Testis (tissue), 3 donors: ENCODE data around the gene ASB13. TPM values are rescaled to one million over a fixed set of nuclear protein-coding genes. Genes with fewer than 3 reads are reported as not detected.
A peak's percentile ranks its signal among the peaks of the same experiment; 100 is the strongest.

ENCODE experiments used
- DNase-seq: peaks from one replicate; pipeline ENCODE4 v3.0.0-alpha.2; 2019
- H3K27ac ChIP-seq, 2 donors: fragments of 200-600 bp; sonication (generic); one replicate each; pipeline ENCODE4 v1.5.1; 2019
- H3K27me3 ChIP-seq: fragments of 200-600 bp; sonication (generic); one replicate; pipeline ENCODE4 v1.5.1; 2019
- H3K36me3 ChIP-seq: fragments of 200-600 bp; sonication (generic); one replicate; pipeline ENCODE4 v1.5.1; 2017; ENCODE audit warnings: low read depth; ENCODE audit errors: missing control alignments
- H3K4me1 ChIP-seq: fragments of 200-600 bp; sonication (generic); one replicate; pipeline ENCODE4 v1.5.1; 2019
- H3K4me3 ChIP-seq, 2 donors: fragments of 200-600 bp; sonication (generic); one replicate each; pipeline ENCODE4 v1.5.1; 2017 to 2019
- H3K9me3 ChIP-seq: fragments of 200-600 bp; sonication (generic); one replicate; pipeline ENCODE4 v1.5.1; 2017
- CTCF ChIP-seq, 3 experiments: fragments of 450-650 bp in 2 of 3; fragments of 200-600 bp in 1 of 3; sonication (generic) in 1 of 3; IDR thresholded peaks; one replicate each; pipeline ENCODE4 v1.5.1; 2016 to 2019; ENCODE audit warnings: antibody characterized with exemption in 3 of 3, mild to moderate bottlenecking in 2 of 3, moderate library complexity in 1 of 3
- POLR2A ChIP-seq: fragments of 450-650 bp; IDR thresholded peaks from one replicate; pipeline ENCODE4 v1.6.1; 2017; ENCODE audit warnings: antibody characterized with exemption, mild to moderate bottlenecking, moderate library complexity
- WGBS, 2 donors: methylation state at CpG; one replicate each; pipeline ENCODE4 v1.1.5; 2018; 5-methylcytosine and 5-hydroxymethylcytosine counted together
- intact Hi-C: fragments of 100-400 bp; cut with DNase I; formaldehyde crosslinking; loops from one replicate; pipeline ENCODE4 v1.15.1; 2023; ENCODE audit warnings: low total_unique reads
- polyA plus RNA-seq: library from polyadenylated mRNA; stranded (reverse); fragments of 350-450 nt; fragmentation: Illumina TruSeq; extraction: RNeasy Lipid Tissue Mini Kit (QIAGEN cat#74804); gene quantifications from one replicate; pipeline ENCODE4 v1.2.3, GENCODE V29; 2014; ENCODE audit warnings: low read depth, low replicate concordance; ENCODE audit not compliant: insufficient read depth
- total RNA-seq, 2 donors: library from RNA; depleted of rRNA; stranded (reverse); fragments of >200 nt; gene quantifications; one replicate each; pipeline ENCODE4 v1.2.3, GENCODE V29; 2016

The ASB13 gene
- total and polyA plus RNA-seq, 3 donors from 2014 or later, result 9.4 to 14.1 (median 12.3) TPM

- no peak for DNase-seq
- no peaks in the 10 kb centered on the region for H3K9me3 ChIP-seq
Observed at GRCh38 chr10:5620966-5621365, 45.4 kb downstream of the ASB13 start.

GRCh38 chr10:5620223-5620721 is 46.1 kb downstream of the ASB13 start:
- DNase-seq, result no peak
- Histone ChIP-seq H3K27ac (peak overlapping the region; percentile 41 to 46), H3K4me3 (no peak overlapping the region), H3K9me3 (no peaks in the 10 kb centered on the region), H3K27me3 (no peaks in the 10 kb centered on the region), H3K36me3 (no peaks in the 10 kb centered on the region), H3K4me1 (peaks cover 37% of the 10 kb centered on the region)
- WGBS, 2 donors, result 65% methylated on average over 10 to 11 of the region's 11 CpGs
- TF ChIP-seq POLR2A, result no peak
- TF ChIP-seq CTCF (IDR thresholded peaks at IDR 0.05), result no peak
- intact Hi-C loops, result loop anchor here (5.0 kb wide), 1 partner anchor 178 kb away; no protein-coding TSS in a partner anchor

More at GRCh38 chr10:5620966-5621365, 45.4 kb downstream of the ASB13 start:
- H3K4me3 ChIP-seq, result no peak overlapping the region
- peaks cover 37% of the 10 kb centered on the region for H3K4me1 ChIP-seq
- no peaks in the 10 kb centered on the region for H3K27me3 ChIP-seq
- intact Hi-C loops, result loop anchor here (5.0 kb wide), 1 partner anchor 179 kb away; no protein-coding TSS in a partner anchor
- 82 to 88% methylated on average over 16 of the region's 16 CpGs for WGBS, 2 donors
- H3K27ac ChIP-seq, result peak overlapping the region in 1 of 2 donors; percentile 41
- H3K36me3 ChIP-seq, result no peaks in the 10 kb centered on the region
- TF ChIP-seq POLR2A (no peak), CTCF (IDR thresholded peaks at IDR 0.05) (no peak)

GRCh38 chr10:5619362-5620211 is 46.8 kb downstream of the ASB13 start:
- Histone ChIP-seq H3K4me3 (no peak overlapping the region), H3K4me1 (peaks cover 37% of the 10 kb centered on the region), H3K9me3 (no peaks in the 10 kb centered on the region), H3K27ac (peak overlapping the region in 1 of 2 donors; percentile 41), H3K36me3 (no peaks in the 10 kb centered on the region), H3K27me3 (no peaks in the 10 kb centered on the region)
- TF ChIP-seq CTCF (IDR thresholded peaks at IDR 0.05) (no peak), POLR2A (no peak)
- DNase-seq, result no peak
- WGBS, 2 donors, result 47 to 57% methylated on average over 15 to 16 of the region's 16 CpGs
- intact Hi-C loops, result loop anchor here (5.0 kb wide), 1 partner anchor 177 kb away; no protein-coding TSS in a partner anchor

- DNase-seq, result peak; percentile 53
- Histone ChIP-seq H3K4me3 (no peak overlapping the region), H3K9me3 (no peaks in the 10 kb centered on the region), H3K36me3 (no peaks in the 10 kb centered on the region), H3K27me3 (no peaks in the 10 kb centered on the region), H3K4me1 (peaks cover 42% of the 10 kb centered on the region), H3K27ac (peak overlapping the region in 1 of 2 donors; percentile 29)
- intact Hi-C loops, result no loop called here
- WGBS, 2 donors, result 30 to 55% methylated on average over 8 to 12 of the region's 12 CpGs
- TF ChIP-seq POLR2A (no peak), CTCF (IDR thresholded peaks at IDR 0.05) (no peak)
Observed at GRCh38 chr10:5618829-5619228, 47.6 kb downstream of the ASB13 start.
